SK-N-SH (cell line): ENCODE data around the gene LRRC38.

ENCODE experiments used
- MXI1 ChIP-seq: IDR thresholded peaks from 2 replicates; pipeline ENCODE4 v1.6.1; 2012; ENCODE audit warnings: mild to moderate bottlenecking, low read depth, low read length, improper control_type of control experiment
- POLR2AphosphoS5 ChIP-seq: IDR thresholded peaks from 2 replicates; pipeline ENCODE4 v1.6.1; 2012; ENCODE audit warnings: low read depth, low read length
- RAD21 ChIP-seq: IDR thresholded peaks from 2 replicates; pipeline ENCODE4 v1.6.1; 2012; ENCODE audit warnings: mild to moderate bottlenecking, low read length
- TEAD4 ChIP-seq: IDR thresholded peaks from 2 replicates; pipeline ENCODE4 v1.4.0; 2012; ENCODE audit warnings: mild to moderate bottlenecking, borderline replicate concordance; ENCODE audit not compliant: insufficient read depth
- YY1 ChIP-seq: IDR thresholded peaks from 2 replicates; pipeline ENCODE4 v1.4.0; 2012; ENCODE audit warnings: low read depth, mild to moderate bottlenecking
- TF ChIP-seq, protein P1 (sequence below): fragments of 200-600 bp; sonication (generic); IDR thresholded peaks from 2 replicates; pipeline ENCODE4 v1.6.1; 2017; ENCODE audit warnings: antibody characterized with exemption, mild to moderate bottlenecking, moderate library complexity

DNA sequence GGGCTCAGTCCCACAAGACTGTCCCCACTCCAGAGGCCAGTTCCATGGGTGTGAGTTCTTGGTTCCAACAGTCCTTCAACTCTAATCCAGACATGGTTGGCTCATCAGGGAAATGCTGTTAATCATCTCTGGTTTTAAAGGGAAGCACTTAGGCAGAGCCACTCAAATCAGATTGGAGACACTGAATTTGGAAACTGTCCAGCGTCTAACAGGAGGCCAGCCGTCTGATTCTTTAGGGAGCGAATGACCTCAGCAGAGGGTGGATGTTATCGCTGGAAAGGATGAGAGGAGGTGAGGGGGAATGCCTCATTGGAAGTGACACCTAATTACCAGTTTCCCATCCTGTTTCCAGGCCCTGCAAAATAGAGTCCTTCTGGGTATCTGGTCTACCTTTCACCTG is 22.8 kb upstream of the LRRC38 start:
- TF ChIP-seq TEAD4 (no peak), YY1 (no peak), POLR2AphosphoS5 (no peak), RAD21 (no peak), MXI1 (no peak)
- TF ChIP-seq, protein P1, sequence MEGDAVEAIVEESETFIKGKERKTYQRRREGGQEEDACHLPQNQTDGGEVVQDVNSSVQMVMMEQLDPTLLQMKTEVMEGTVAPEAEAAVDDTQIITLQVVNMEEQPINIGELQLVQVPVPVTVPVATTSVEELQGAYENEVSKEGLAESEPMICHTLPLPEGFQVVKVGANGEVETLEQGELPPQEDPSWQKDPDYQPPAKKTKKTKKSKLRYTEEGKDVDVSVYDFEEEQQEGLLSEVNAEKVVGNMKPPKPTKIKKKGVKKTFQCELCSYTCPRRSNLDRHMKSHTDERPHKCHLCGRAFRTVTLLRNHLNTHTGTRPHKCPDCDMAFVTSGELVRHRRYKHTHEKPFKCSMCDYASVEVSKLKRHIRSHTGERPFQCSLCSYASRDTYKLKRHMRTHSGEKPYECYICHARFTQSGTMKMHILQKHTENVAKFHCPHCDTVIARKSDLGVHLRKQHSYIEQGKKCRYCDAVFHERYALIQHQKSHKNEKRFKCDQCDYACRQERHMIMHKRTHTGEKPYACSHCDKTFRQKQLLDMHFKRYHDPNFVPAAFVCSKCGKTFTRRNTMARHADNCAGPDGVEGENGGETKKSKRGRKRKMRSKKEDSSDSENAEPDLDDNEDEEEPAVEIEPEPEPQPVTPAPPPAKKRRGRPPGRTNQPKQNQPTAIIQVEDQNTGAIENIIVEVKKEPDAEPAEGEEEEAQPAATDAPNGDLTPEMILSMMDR, result no peak
